Lung (tissue), 12 donors: ENCODE data around the gene ZNF408. TPM values are rescaled to one million over a fixed set of nuclear protein-coding genes. Genes with fewer than 3 reads are reported as not detected.
"Not testable (repeated sequence)": the region's sequence is repeated elsewhere in the genome, so short reads cannot be mapped to it uniquely, and the experiment has no call there.

Experiments used
- ATAC-seq: fragments of 200-7000 bp; cut with Tn5 transposase; one replicate; pipeline ENCODE4 v1.9.1; 2020; ENCODE audit warnings: moderate number of reproducible peaks; ENCODE audit not compliant: insufficient read depth, low FRiP score
- DNase-seq, 3 donors: peaks; one replicate each; pipeline ENCODE4 v3.0.0-alpha.2; 2013 to 2017
- H3K27ac ChIP-seq, 2 donors: one replicate each; pipeline ENCODE4 v1.5.1; 2013; ENCODE audit warnings: mild to moderate bottlenecking in 2 of 2, moderate library complexity in 2 of 2, control low read depth in 1 of 2, inconsistent platforms in 1 of 2, low read depth in 1 of 2, low read length in 1 of 2
- H3K27me3 ChIP-seq, 3 donors: one replicate each; pipeline ENCODE4 v1.5.1; 2013; ENCODE audit warnings: low read length in 2 of 3; ENCODE audit not compliant: control insufficient read depth in 3 of 3, insufficient read depth in 3 of 3
- H3K36me3 ChIP-seq, 4 donors: one replicate each; pipeline ENCODE4 v1.5.1; 2013; ENCODE audit warnings: low read length in 4 of 4, mild to moderate bottlenecking in 1 of 4, moderate library complexity in 1 of 4; ENCODE audit not compliant: control insufficient read depth in 4 of 4, insufficient read depth in 4 of 4
- H3K4me1 ChIP-seq, 5 donors: one replicate each; pipeline ENCODE4 v1.5.1; 2013; ENCODE audit warnings: low read length in 5 of 5, mild to moderate bottlenecking in 2 of 5, moderate library complexity in 1 of 5; ENCODE audit not compliant: control insufficient read depth in 5 of 5, insufficient read depth in 5 of 5
- H3K4me3 ChIP-seq: one replicate; pipeline ENCODE4 v1.5.1; 2013; ENCODE audit warnings: mild to moderate bottlenecking, control low read depth, moderate library complexity
- H3K9ac ChIP-seq, 2 donors: one replicate each; pipeline ENCODE4 v1.5.1; 2013; ENCODE audit warnings: low read length in 2 of 2, control low read depth in 1 of 2; ENCODE audit not compliant: insufficient read depth in 1 of 2
- H3K9me3 ChIP-seq, 4 donors: one replicate each; pipeline ENCODE4 v1.5.1; 2013; ENCODE audit warnings: low read length in 3 of 4, mild to moderate bottlenecking in 1 of 4, moderate library complexity in 1 of 4; ENCODE audit not compliant: control insufficient read depth in 4 of 4, insufficient read depth in 3 of 4
- WGBS, 2 donors: extraction: QIAGEN DNeasy Blood & Tissue Kit; methylation state at CpG; one replicate each; pipeline ENCODE4 v1.1.7; 2013; 5-methylcytosine and 5-hydroxymethylcytosine counted together
- polyA plus RNA-seq, 2 donors: library from polyadenylated mRNA; stranded (reverse); fragments of 200-250 nt; gene quantifications; one replicate each; pipeline ENCODE4 v1.2.1, GENCODE V29; 2013
- total RNA-seq, 2 donors: library from RNA; depleted of rRNA in 1 of 2; stranded (reverse); fragments of >200 nt in 1 of 2; gene quantifications; one replicate each; pipeline ENCODE4 v1.2.1, GENCODE V29; 2014 to 2021
- TF ChIP-seq, protein P1 (sequence below): IDR thresholded peaks from 2 replicates; pipeline ENCODE4 v1.5.1; 2012; ENCODE audit warnings: mild to moderate bottlenecking; ENCODE audit errors: control extremely low read depth, extremely low read depth
- donor health status: control.
- donor health status: control.
- donor health status: Bipolar disorder and iron deficiency.
- donor health status: healthy.
- donor health status: DM: yes; HTN: yes; CAD: no.

The ZNF408 gene
- total and polyA plus RNA-seq, 4 donors: 3.2 to 12.7 (median 6.9) TPM

- ATAC-seq (no peak), DNase-seq (no peak)
- TF ChIP-seq, protein P1, sequence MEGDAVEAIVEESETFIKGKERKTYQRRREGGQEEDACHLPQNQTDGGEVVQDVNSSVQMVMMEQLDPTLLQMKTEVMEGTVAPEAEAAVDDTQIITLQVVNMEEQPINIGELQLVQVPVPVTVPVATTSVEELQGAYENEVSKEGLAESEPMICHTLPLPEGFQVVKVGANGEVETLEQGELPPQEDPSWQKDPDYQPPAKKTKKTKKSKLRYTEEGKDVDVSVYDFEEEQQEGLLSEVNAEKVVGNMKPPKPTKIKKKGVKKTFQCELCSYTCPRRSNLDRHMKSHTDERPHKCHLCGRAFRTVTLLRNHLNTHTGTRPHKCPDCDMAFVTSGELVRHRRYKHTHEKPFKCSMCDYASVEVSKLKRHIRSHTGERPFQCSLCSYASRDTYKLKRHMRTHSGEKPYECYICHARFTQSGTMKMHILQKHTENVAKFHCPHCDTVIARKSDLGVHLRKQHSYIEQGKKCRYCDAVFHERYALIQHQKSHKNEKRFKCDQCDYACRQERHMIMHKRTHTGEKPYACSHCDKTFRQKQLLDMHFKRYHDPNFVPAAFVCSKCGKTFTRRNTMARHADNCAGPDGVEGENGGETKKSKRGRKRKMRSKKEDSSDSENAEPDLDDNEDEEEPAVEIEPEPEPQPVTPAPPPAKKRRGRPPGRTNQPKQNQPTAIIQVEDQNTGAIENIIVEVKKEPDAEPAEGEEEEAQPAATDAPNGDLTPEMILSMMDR: no peak
- Histone ChIP-seq H3K27ac (no peak overlapping the region), H3K9me3 (no peaks in the 10 kb centered on the region), H3K9ac (no peak overlapping the region), H3K27me3 (no peaks in the 10 kb centered on the region), H3K36me3 (peaks cover 27 to 37% (median 29%) of the 10 kb centered on the region in 4 donors), H3K4me3 (no peak overlapping the region), H3K4me1 (peaks cover 0 to 7% (median 3%) of the 10 kb centered on the region in 5 donors)
- 95 to 96% methylated on average over 31 of the region's 31 CpGs for WGBS, 2 donors
Observed at GRCh38 chr11:46705070-46705688, 4.3 kb downstream of the ZNF408 start.

- H3K27me3 ChIP-seq: no peaks in the 10 kb centered on the region
- H3K36me3 ChIP-seq: peaks cover 24 to 37% (median 27%) of the 10 kb centered on the region in 4 donors
- no peak overlapping the region for H3K4me3 ChIP-seq
- TF ChIP-seq, protein P1: no peak
- WGBS, 2 donors: 93 to 94% methylated on average over 7 of the region's 7 CpGs
- H3K4me1 ChIP-seq: peaks cover 0 to 3% (median under 1%) of the 10 kb centered on the region in 5 donors
- ATAC-seq (no peak), DNase-seq (no peak)
- H3K9me3 ChIP-seq: no peaks in the 10 kb centered on the region
- no peak overlapping the region for H3K9ac ChIP-seq
- no peak overlapping the region for H3K27ac ChIP-seq
Observed at GRCh38 chr11:46706886-46707285, 6.1 kb downstream of the ZNF408 start.

GRCh38 chr11:46709351-46709750 is 8.5 kb downstream of the ZNF408 start:
- ATAC-seq, H3K4me1 ChIP-seq, DNase-seq, H3K27me3 ChIP-seq, H3K9ac ChIP-seq, H3K4me3 ChIP-seq, H3K9me3 ChIP-seq: not testable (repeated sequence)
- H3K27ac ChIP-seq: peak overlapping the region in 1 of 2 donors; percentile 91
- peaks cover 8 to 24% (median 12%) of the 10 kb centered on the region in 4 donors for H3K36me3 ChIP-seq
- 92 to 97% methylated on average over 9 of the region's 9 CpGs for WGBS, 2 donors

- H3K27ac ChIP-seq: peak overlapping the region; percentile 43 to 91
- no peak overlapping the region for H3K9ac ChIP-seq
- no peaks in the 10 kb centered on the region for H3K9me3 ChIP-seq
- TF ChIP-seq, protein P1: no peak
- ATAC-seq: peak; percentile 58
- DNase-seq: peak in 1 of 3 donors; percentile 7
- H3K36me3 ChIP-seq: peaks cover 2 to 9% (median 3%) of the 10 kb centered on the region in 4 donors
- H3K4me1 ChIP-seq: no peaks in the 10 kb centered on the region
- WGBS, 2 donors: 76 to 88% methylated on average over 10 of the region's 10 CpGs
- H3K27me3 ChIP-seq: no peaks in the 10 kb centered on the region
- no peak overlapping the region for H3K4me3 ChIP-seq
Observed at GRCh38 chr11:46710821-46711269, 10.0 kb downstream of the ZNF408 start.
